Endothelial cell of umbilical vein (primary cell): Measurements from ENCODE around the gene SPATA6L. TPM values are rescaled to one million over a fixed set of nuclear protein-coding genes. Genes with fewer than 3 reads are reported as not detected.
"Not testable (repeated sequence)": the region's sequence is repeated elsewhere in the genome, so short reads cannot be mapped to it uniquely, and the experiment has no call there.

Source experiments
- BruUV-seq: library from RNA; stranded (reverse); fragments of 400-500 nt; replicated peaks from 2 replicates; lab custom pipeline; 2021; lab: Mats Ljungman, UMichigan
- CTCF ChIA-PET: fragments of 300-600, 350-600 bp; sonication (Branson Sonifier 250); formaldehyde crosslinking; loops from one replicate; lab custom pipeline; 2021; ENCODE audit warnings: antibody characterized with exemption, inconsistent platforms; lab: Charles Lee
- POLR2A ChIA-PET: fragments of 300-600, 350-600 bp; sonication (Branson Sonifier 250); formaldehyde crosslinking; loops from one replicate; lab custom pipeline; 2021; ENCODE audit warnings: antibody characterized with exemption, inconsistent platforms; lab: Charles Lee
- DNase-seq: peaks from one replicate; pipeline ENCODE4 v3.0.0-alpha.2; 2011; ENCODE audit warnings: low read depth, low spot score
- FAIRE-seq: peaks from 2 replicates; lab custom pipeline; 2011; peaks lifted over from hg19 to GRCh38; lab: Jason Lieb, UNC
- H2AFZ ChIP-seq: 2 replicates; pipeline ENCODE4 v1.6.0; 2012; ENCODE audit warnings: low read depth, low read length, control low read depth, inconsistent platforms
- H3K27ac ChIP-seq: 2 replicates; pipeline ENCODE4 v1.5.1; 2011; ENCODE audit warnings: low read depth, mild to moderate bottlenecking, control low read depth, low read length, moderate library complexity; ENCODE audit not compliant: insufficient read depth
- H3K27me3 ChIP-seq, 2 experiments: 2 replicates each; pipeline versions ENCODE4 v1.6.0 to v1.6.1; 2011; ENCODE audit warnings: low read length in 2 of 2, mixed read lengths in 1 of 2; ENCODE audit not compliant: control insufficient read depth in 2 of 2, insufficient read depth in 2 of 2
- H3K36me3 ChIP-seq, 2 experiments: 2 replicates in 1 of 2; 3 replicates in 1 of 2; pipeline ENCODE4 v1.5.1; 2011; ENCODE audit warnings: low read length in 2 of 2, mild to moderate bottlenecking in 1 of 2, moderate library complexity in 1 of 2; ENCODE audit not compliant: control insufficient read depth in 2 of 2, insufficient read depth in 2 of 2; ENCODE audit errors: extremely low read depth in 1 of 2
- H3K4me1 ChIP-seq: 3 replicates; pipeline ENCODE4 v1.5.1; 2011; ENCODE audit warnings: mild to moderate bottlenecking, low read length; ENCODE audit not compliant: control insufficient read depth, insufficient read depth; ENCODE audit errors: extremely low read depth
- H3K4me2 ChIP-seq: 2 replicates; pipeline ENCODE4 v1.6.1; 2011; ENCODE audit warnings: low read length, control low read depth, mixed read lengths; ENCODE audit not compliant: insufficient read depth
- H3K4me3 ChIP-seq, 3 experiments: fragments of 200-600 bp in 1 of 3; sonication (generic), shearing (Covaris generic) in 1 of 3; replicated peaks in 1 of 3; 2 replicates each; pipeline ENCODE4 v1.5.1; 2011 to 2016; ENCODE audit warnings: control low read depth in 3 of 3, low read length in 3 of 3, mild to moderate bottlenecking in 2 of 3, inconsistent platforms in 1 of 3, low read depth in 1 of 3, moderate library complexity in 1 of 3; ENCODE audit not compliant: insufficient read depth in 1 of 3
- H3K79me2 ChIP-seq: 2 replicates; pipeline ENCODE4 v1.6.0; 2012; ENCODE audit warnings: low read length, inconsistent platforms; ENCODE audit not compliant: control insufficient read depth, insufficient read depth
- H3K9ac ChIP-seq: replicated peaks from 2 replicates; pipeline ENCODE3; 2011; ENCODE audit warnings: low read length, control low read depth; ENCODE audit not compliant: insufficient read depth; ENCODE audit errors: extremely low read depth
- H3K9me1 ChIP-seq: replicated peaks from 3 replicates; pipeline ENCODE4 v1.6.0; 2011; ENCODE audit warnings: mild to moderate bottlenecking, low read length; ENCODE audit not compliant: control insufficient read depth, insufficient read depth; ENCODE audit errors: extremely low read depth
- H3K9me3 ChIP-seq: replicated peaks from 2 replicates; pipeline ENCODE4 v1.5.1; 2012; ENCODE audit warnings: low read length, inconsistent platforms; ENCODE audit not compliant: control insufficient read depth, insufficient read depth
- H4K20me1 ChIP-seq: replicated peaks from 2 replicates; pipeline ENCODE3; 2011; ENCODE audit warnings: mild to moderate bottlenecking, low read length; ENCODE audit not compliant: control insufficient read depth, insufficient read depth; ENCODE audit errors: extremely low read depth
- EZH2 ChIP-seq: IDR thresholded peaks from 2 replicates; pipeline ENCODE4 v1.6.1; 2012; ENCODE audit warnings: borderline replicate concordance, low read depth, mild to moderate bottlenecking, moderate library complexity, low read length, inconsistent platforms; ENCODE audit not compliant: severe bottlenecking
- FOS ChIP-seq: IDR thresholded peaks from 2 replicates; pipeline ENCODE4 v1.6.1; 2011; ENCODE audit warnings: mild to moderate bottlenecking, low read length, moderate library complexity, borderline replicate concordance; ENCODE audit not compliant: insufficient read depth
- JUN ChIP-seq: IDR thresholded peaks from 2 replicates; pipeline ENCODE4 v1.6.1; 2011; ENCODE audit warnings: borderline replicate concordance, low read depth; ENCODE audit not compliant: insufficient read length, insufficient read depth
- POLR2AphosphoS5 ChIP-seq: IDR thresholded peaks from 2 replicates; pipeline ENCODE4 v1.6.1; 2012; ENCODE audit warnings: low read depth, mild to moderate bottlenecking, control low read depth, low read length, moderate library complexity; ENCODE audit not compliant: insufficient read depth
- dilution Hi-C: fragments of 300-500 bp; cut with MboI; formaldehyde crosslinking; loops from one replicate; pipeline ENCODE4 v1.15.0; 2019; ENCODE audit warnings: low sequenced_read_pairs; ENCODE audit not compliant: extremely low pct_ligation_motif_present
- intact Hi-C: fragments of 100-400 bp; cut with micrococcal nuclease; formaldehyde crosslinking; loops from one replicate; pipeline ENCODE4 v1.10.0; 2022
- polyA plus RNA-seq, 4 experiments: library from polyadenylated mRNA; depleted of rRNA in 3 of 4; stranded (reverse) in 3 of 4; unstranded in 1 of 4; fragments of >200 nt; gene quantifications; 2 replicates each; pipeline versions ENCODE4 v1.2.1 to v1.2.3, GENCODE V29; 2011 to 2012; ENCODE audit warnings: missing spikeins in 1 of 4
- total RNA-seq: library from RNA; stranded (reverse); gene quantifications from 2 replicates; pipeline ENCODE4 v1.2.3, GENCODE V29; 2021
- TF ChIP-seq, protein P1 (sequence below), 2 donors: IDR thresholded peaks; 1 replicate in 1 of 2; 2 replicates in 1 of 2; pipeline ENCODE4 v1.5.1; 2011; ENCODE audit warnings: low read length in 2 of 2, mild to moderate bottlenecking in 2 of 2, moderate library complexity in 2 of 2, control low read depth in 1 of 2, inconsistent platforms in 1 of 2, low read depth in 1 of 2; ENCODE audit not compliant: insufficient read depth in 1 of 2; ENCODE audit errors: extremely low read depth in 1 of 2

Gene SPATA6L
- total and polyA plus RNA-seq, 2 donors (not counting 3 experiments of a cell fraction or from before 2014, with no cell fraction given) = 0.40 to 1.5 TPM

GRCh38 chr9:4661165-4661564, 5.1 kb downstream of the SPATA6L start:
- TF ChIP-seq EZH2 (no peak), POLR2AphosphoS5 (no peak), JUN (no peak), FOS (no peak)
- TF ChIP-seq, protein P1, sequence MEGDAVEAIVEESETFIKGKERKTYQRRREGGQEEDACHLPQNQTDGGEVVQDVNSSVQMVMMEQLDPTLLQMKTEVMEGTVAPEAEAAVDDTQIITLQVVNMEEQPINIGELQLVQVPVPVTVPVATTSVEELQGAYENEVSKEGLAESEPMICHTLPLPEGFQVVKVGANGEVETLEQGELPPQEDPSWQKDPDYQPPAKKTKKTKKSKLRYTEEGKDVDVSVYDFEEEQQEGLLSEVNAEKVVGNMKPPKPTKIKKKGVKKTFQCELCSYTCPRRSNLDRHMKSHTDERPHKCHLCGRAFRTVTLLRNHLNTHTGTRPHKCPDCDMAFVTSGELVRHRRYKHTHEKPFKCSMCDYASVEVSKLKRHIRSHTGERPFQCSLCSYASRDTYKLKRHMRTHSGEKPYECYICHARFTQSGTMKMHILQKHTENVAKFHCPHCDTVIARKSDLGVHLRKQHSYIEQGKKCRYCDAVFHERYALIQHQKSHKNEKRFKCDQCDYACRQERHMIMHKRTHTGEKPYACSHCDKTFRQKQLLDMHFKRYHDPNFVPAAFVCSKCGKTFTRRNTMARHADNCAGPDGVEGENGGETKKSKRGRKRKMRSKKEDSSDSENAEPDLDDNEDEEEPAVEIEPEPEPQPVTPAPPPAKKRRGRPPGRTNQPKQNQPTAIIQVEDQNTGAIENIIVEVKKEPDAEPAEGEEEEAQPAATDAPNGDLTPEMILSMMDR (IDR thresholded peaks at IDR 0.05; ENCODE audit: extremely low read depth in 1 of 2, insufficient read depth in 1 of 2, low read depth in 1 of 2, low read length in 2 of 2) = no peak
- no peaks in the 10 kb centered on the region for H3K27me3 ChIP-seq
- FAIRE-seq (no peak), DNase-seq (no peak)
- H3K79me2 ChIP-seq = no peaks in the 10 kb centered on the region
- no peaks in the 10 kb centered on the region for H3K36me3 ChIP-seq
- dilution Hi-C loops (no loop called here), intact Hi-C loops (no loop called here)
- POLR2A ChIA-PET = no interaction called here
- H3K9ac ChIP-seq = no peak overlapping the region
- no peaks in the 10 kb centered on the region for H3K9me1 ChIP-seq
- H3K4me1 ChIP-seq = peaks cover 29% of the 10 kb centered on the region
- H2AFZ ChIP-seq = no peak overlapping the region
- no peak overlapping the region for H3K27ac ChIP-seq
- BruUV-seq = no TSS peak
- H3K9me3 ChIP-seq = no peaks in the 10 kb centered on the region
- H3K4me3 ChIP-seq = peak overlapping the region in 1 of 3 experiments; percentile 71
- H3K4me2 ChIP-seq = peak overlapping the region; percentile 82
- no peaks in the 10 kb centered on the region for H4K20me1 ChIP-seq
- CTCF ChIA-PET = no interaction called here

DNA sequence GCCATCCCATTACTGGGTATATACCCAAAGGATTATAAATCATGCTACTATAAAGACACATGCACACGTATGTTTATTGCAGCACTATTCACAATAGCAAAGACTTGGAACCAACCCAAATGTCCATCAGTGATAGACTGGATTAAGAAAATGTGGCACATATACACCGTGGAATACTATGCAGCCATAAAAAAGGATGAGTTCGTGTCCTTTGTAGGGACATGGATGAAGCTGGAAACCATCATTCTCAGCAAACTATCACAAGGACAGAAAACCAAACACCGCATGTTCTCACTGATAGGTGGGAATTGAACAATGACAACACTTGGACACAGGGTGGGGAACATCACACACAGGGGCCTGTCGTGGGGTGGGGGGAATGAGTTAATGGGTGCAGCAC, 5.6 kb downstream of the SPATA6L start:
- peaks cover 24% of the 10 kb centered on the region for H3K4me1 ChIP-seq
- H3K27ac ChIP-seq, intact Hi-C loops, POLR2A ChIA-PET, CTCF ChIA-PET, H4K20me1 ChIP-seq, H3K9me1 ChIP-seq, H3K9me3 ChIP-seq, H3K4me2 ChIP-seq, H3K27me3 ChIP-seq, BruUV-seq, H3K9ac ChIP-seq, DNase-seq, H3K4me3 ChIP-seq, H3K36me3 ChIP-seq, dilution Hi-C loops, H2AFZ ChIP-seq, FAIRE-seq, H3K79me2 ChIP-seq: not testable (repeated sequence)
